ENCODE data around the gene SLCO4A1.

Gene SLCO4A1

GRCh38 chr20:62601172-62601571, 41.1 kb upstream of the SLCO4A1 start:
- TF ChIP-seq, protein P1, sequence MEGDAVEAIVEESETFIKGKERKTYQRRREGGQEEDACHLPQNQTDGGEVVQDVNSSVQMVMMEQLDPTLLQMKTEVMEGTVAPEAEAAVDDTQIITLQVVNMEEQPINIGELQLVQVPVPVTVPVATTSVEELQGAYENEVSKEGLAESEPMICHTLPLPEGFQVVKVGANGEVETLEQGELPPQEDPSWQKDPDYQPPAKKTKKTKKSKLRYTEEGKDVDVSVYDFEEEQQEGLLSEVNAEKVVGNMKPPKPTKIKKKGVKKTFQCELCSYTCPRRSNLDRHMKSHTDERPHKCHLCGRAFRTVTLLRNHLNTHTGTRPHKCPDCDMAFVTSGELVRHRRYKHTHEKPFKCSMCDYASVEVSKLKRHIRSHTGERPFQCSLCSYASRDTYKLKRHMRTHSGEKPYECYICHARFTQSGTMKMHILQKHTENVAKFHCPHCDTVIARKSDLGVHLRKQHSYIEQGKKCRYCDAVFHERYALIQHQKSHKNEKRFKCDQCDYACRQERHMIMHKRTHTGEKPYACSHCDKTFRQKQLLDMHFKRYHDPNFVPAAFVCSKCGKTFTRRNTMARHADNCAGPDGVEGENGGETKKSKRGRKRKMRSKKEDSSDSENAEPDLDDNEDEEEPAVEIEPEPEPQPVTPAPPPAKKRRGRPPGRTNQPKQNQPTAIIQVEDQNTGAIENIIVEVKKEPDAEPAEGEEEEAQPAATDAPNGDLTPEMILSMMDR (IDR thresholded peaks at IDR 0.05; ENCODE audit: low read depth, low read length), result no peak
- Histone ChIP-seq H3K36me3 (no peaks in the 10 kb centered on the region), H3K27me3 (peaks cover 32% of the 10 kb centered on the region), H3K4me1 (peaks cover 2% of the 10 kb centered on the region), H3K4me3 (ENCODE audit: low read depth, low read length) (no peak overlapping the region), H3K9me3 (no peaks in the 10 kb centered on the region)
- DNase-seq, result no peak

GRCh38 chr20:62601714-62602113, 40.6 kb upstream of the SLCO4A1 start:
- DNase-seq, result no peak
- Histone ChIP-seq H3K4me1 (peaks cover 7% of the 10 kb centered on the region), H3K4me3 (ENCODE audit: low read depth, low read length) (no peak overlapping the region), H3K9me3 (no peaks in the 10 kb centered on the region), H3K27me3 (peaks cover 27% of the 10 kb centered on the region), H3K36me3 (no peaks in the 10 kb centered on the region)
- TF ChIP-seq, protein P1 (IDR thresholded peaks at IDR 0.05; ENCODE audit: low read depth, low read length), result no peak

DNA sequence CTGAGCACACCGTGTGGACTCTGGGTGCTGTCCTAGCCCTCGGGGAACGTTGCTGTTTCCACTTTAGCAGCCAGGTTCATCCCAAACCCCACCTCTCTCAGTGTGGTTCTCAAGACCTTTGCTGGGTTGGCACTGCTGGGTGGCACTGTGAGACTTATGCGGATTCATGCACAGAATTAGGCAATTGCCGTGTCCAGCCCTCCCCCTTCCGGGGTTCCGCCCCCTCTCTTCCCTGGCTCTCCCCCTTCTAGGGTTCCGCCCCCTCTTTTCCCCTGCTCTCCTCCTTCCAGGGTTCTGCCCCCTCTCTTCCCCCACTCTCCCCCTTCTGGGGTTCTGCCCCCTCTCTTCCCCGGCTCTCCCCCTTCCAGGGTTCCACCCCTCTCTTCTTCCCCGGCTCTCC, 39.8 kb upstream of the SLCO4A1 start:
- no peaks in the 10 kb centered on the region for H3K36me3 ChIP-seq
- DNase-seq, result no peak
- no peaks in the 10 kb centered on the region for H3K9me3 ChIP-seq
- no peak overlapping the region for H3K4me3 ChIP-seq (ENCODE audit: low read depth, low read length)
- H3K4me1 ChIP-seq, result peaks cover 12% of the 10 kb centered on the region
- H3K27me3 ChIP-seq, result peaks cover 19% of the 10 kb centered on the region; the same call in 1 of the 2 replicates
- TF ChIP-seq, protein P1 (IDR thresholded peaks at IDR 0.05; ENCODE audit: low read depth, low read length), result no peak

- TF ChIP-seq, protein P1 (IDR thresholded peaks at IDR 0.05; ENCODE audit: low read depth, low read length), result no peak
- H3K4me1 ChIP-seq, result peaks cover 12% of the 10 kb centered on the region
- H3K4me3 ChIP-seq (ENCODE audit: low read depth, low read length), result no peak overlapping the region
- H3K9me3 ChIP-seq, result no peaks in the 10 kb centered on the region
- H3K27me3 ChIP-seq, result 0 out of 2 replicates have a peak, but pooled peaks cover 14% of the 10 kb centered on the region
- no peaks in the 10 kb centered on the region for H3K36me3 ChIP-seq
- DNase-seq, result no peak
These were observed 39.0 kb upstream of the SLCO4A1 start for GRCh38 chr20:62603021-62603906.

DNA sequence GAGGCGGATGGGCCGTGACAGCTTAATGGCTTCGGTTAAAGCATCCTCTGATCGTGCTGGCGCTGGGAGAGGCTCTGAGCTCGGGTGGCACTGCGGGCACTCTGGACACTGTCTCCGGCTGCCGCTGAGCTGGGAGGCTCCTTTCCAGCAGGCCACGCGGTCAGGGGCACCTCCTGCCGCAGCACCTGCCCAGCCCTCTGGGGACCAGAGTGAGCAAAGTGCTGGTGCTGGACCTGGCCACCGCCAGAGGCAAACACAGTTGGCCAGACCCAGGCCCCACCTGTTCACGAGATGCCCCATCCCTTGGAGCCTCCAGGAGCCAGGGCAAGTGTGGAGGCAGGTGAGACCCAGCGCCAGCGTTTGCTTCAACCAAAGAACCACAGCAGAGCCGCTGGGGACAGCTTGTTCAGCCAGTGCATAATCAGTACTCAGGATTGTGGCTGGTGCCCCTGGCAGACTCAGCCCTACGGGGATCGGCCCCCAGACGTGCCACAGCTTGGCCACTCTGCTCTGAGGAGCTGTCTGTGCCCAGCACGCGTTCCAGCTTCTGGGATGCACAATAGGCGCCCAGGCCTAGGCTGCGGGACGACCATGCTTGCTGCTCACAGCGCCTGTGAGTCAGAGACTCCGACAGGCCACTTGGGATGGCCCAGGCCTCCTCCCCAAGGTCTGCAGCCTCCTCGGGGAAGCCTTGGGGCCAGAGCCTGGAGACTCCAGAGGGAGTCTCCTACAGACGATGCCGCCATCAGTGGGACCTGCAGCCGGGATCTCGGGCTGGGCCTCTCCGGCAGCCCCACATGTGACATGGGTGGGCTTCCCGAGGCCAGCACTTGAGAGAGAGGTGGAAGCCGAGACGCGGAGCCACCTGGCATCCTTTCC, 38.2 kb upstream of the SLCO4A1 start:
- H3K4me1 ChIP-seq, result peaks cover 12% of the 10 kb centered on the region
- DNase-seq, result no peak
- TF ChIP-seq, protein P1 (IDR thresholded peaks at IDR 0.05; ENCODE audit: low read depth, low read length), result no peak

More for the DNA sequence above, 38.2 kb upstream of the SLCO4A1 start:
- no peak overlapping the region for H3K4me3 ChIP-seq (ENCODE audit: low read depth, low read length)
- H3K27me3 ChIP-seq, result 0 out of 2 replicates have a peak, but pooled peaks cover 14% of the 10 kb centered on the region
- no peaks in the 10 kb centered on the region for H3K36me3 ChIP-seq
- no peaks in the 10 kb centered on the region for H3K9me3 ChIP-seq
